Activated B cell treated with CpG ODN at 0.5 μM for 24 hours (primary cell): ENCODE data around the gene TREML1. TPM values are rescaled to one million over a fixed set of nuclear protein-coding genes. Genes with fewer than 3 reads are reported as not detected.

Experiments
- ATAC-seq: fragments of 200-7000 bp; cut with Tn5 transposase; one replicate; pipeline ENCODE4 v1.10.0; 2021; ENCODE audit warnings: low read depth, mild to moderate bottlenecking, moderate library complexity
- CTCF ChIA-PET: fragments of 350-600 bp; sonication (Branson Sonifier 250); formaldehyde crosslinking; loops from one replicate; lab custom pipeline; 2021; ENCODE audit warnings: antibody characterized with exemption; lab: Charles Lee
- POLR2A ChIA-PET: fragments of 350-600 bp; sonication (Branson Sonifier 250); formaldehyde crosslinking; loops from one replicate; lab custom pipeline; 2021; ENCODE audit warnings: antibody characterized with exemption; lab: Charles Lee
- DNase-seq: peaks from one replicate; pipeline ENCODE4 v3.0.0; 2022
- H3K27ac Mint-ChIP-seq: one replicate; pipeline ENCODE4 v1.8.0; 2020; ENCODE audit warnings: mixed read lengths
- H3K27me3 Mint-ChIP-seq: one replicate; pipeline ENCODE4 v1.8.0; 2021; ENCODE audit warnings: mixed read lengths
- H3K36me3 Mint-ChIP-seq: one replicate; pipeline ENCODE4 v1.8.0; 2021; ENCODE audit warnings: low read depth, mixed read lengths
- H3K4me1 Mint-ChIP-seq: one replicate; pipeline ENCODE4 v1.8.0; 2021; ENCODE audit warnings: mixed read lengths
- H3K4me3 Mint-ChIP-seq: one replicate; pipeline ENCODE4 v1.8.0; 2020; ENCODE audit warnings: mild to moderate bottlenecking, mixed read lengths
- H3K9me3 Mint-ChIP-seq: one replicate; pipeline ENCODE4 v1.8.0; 2020; ENCODE audit warnings: mixed read lengths
- CTCF ChIP-seq: fragments of 200-600 bp; IDR thresholded peaks from one replicate; pipeline ENCODE4 v1.8.0; 2022; ENCODE audit warnings: antibody characterized with exemption, mild to moderate bottlenecking
- intact Hi-C: fragments of 100-400 bp; cut with micrococcal nuclease; formaldehyde crosslinking; loops from one replicate; pipeline ENCODE4 v1.15.1; 2024
- total RNA-seq: library from RNA; stranded (reverse); gene quantifications from 2 replicates; pipeline ENCODE4 v1.2.3, GENCODE V29; 2022

Gene TREML1
- total RNA-seq, 1 donor from 2014 or later, result not detected

GRCh38 chr6:41163419-41163717 lies 9.2 kb upstream of the TREML1 start:
- Mint-ChIP-seq H3K9me3 (no peaks in the 10 kb centered on the region), H3K27ac (no peak overlapping the region), H3K27me3 (peaks cover 15% of the 10 kb centered on the region), H3K4me3 (no peak overlapping the region), H3K36me3 (no peaks in the 10 kb centered on the region), H3K4me1 (peaks cover 8% of the 10 kb centered on the region)
- POLR2A ChIA-PET, result no interaction called here
- no peak for DNase-seq
- no peak for TF ChIP-seq CTCF
- intact Hi-C loops, result no loop called here
- CTCF ChIA-PET, result no interaction called here
- ATAC-seq, result no peak

GRCh38 chr6:41162687-41163418 lies 8.7 kb upstream of the TREML1 start, which contains the start of gene TREM2:
TSS of gene TREM2 (minus strand) at chr6:41163116. CDS start at chr6:41163082, 34 bp downstream.
- Mint-ChIP-seq H3K4me1 (peaks cover 8% of the 10 kb centered on the region), H3K27me3 (peaks cover 18% of the 10 kb centered on the region), H3K36me3 (no peaks in the 10 kb centered on the region), H3K27ac (no peak within 1 kb of the TSS), H3K4me3 (no peak within 1 kb of the TSS), H3K9me3 (no peaks in the 10 kb centered on the region)
- intact Hi-C loops, result no loop called here
- POLR2A ChIA-PET, result no interaction called here
- no peak for ATAC-seq
- DNase-seq, result no peak
- no peak for TF ChIP-seq CTCF
- CTCF ChIA-PET, result no interaction called here

GRCh38 chr6:41161851-41162552 lies 7.9 kb upstream of the TREML1 start:
- intact Hi-C loops, result no loop called here
- Mint-ChIP-seq H3K27me3 (peaks cover 17% of the 10 kb centered on the region), H3K9me3 (no peaks in the 10 kb centered on the region), H3K4me3 (no peak overlapping the region), H3K36me3 (no peaks in the 10 kb centered on the region), H3K27ac (no peak overlapping the region), H3K4me1 (peaks cover 8% of the 10 kb centered on the region)
- TF ChIP-seq CTCF, result no peak
- ATAC-seq (no peak), DNase-seq (no peak)
- ChIA-PET POLR2A (no interaction called here), CTCF (interaction anchor here (0.7 kb wide), 1 partner anchor 20 kb away, joined by 3 read pairs; no protein-coding TSS in a partner anchor)

- H3K27ac Mint-ChIP-seq, result no peak overlapping the region
- peaks cover 8% of the 10 kb centered on the region for H3K4me1 Mint-ChIP-seq
- H3K27me3 Mint-ChIP-seq, result peaks cover 14% of the 10 kb centered on the region
- DNase-seq, result no peak
- ChIA-PET POLR2A (no interaction called here), CTCF (interaction anchor here (0.7 kb wide), 1 partner anchor 21 kb away, joined by 3 read pairs; no protein-coding TSS in a partner anchor)
- no peak for TF ChIP-seq CTCF
- no peaks in the 10 kb centered on the region for H3K9me3 Mint-ChIP-seq
- H3K36me3 Mint-ChIP-seq, result no peaks in the 10 kb centered on the region
- intact Hi-C loops, result no loop called here
- no peak overlapping the region for H3K4me3 Mint-ChIP-seq
- ATAC-seq, result no peak
Measured at GRCh38 chr6:41161380-41161779, 7.2 kb upstream of the TREML1 start.

GRCh38 chr6:41160933-41161332 lies 6.8 kb upstream of the TREML1 start:
- peaks cover 14% of the 10 kb centered on the region for H3K27me3 Mint-ChIP-seq
- ChIA-PET CTCF (interaction anchor here (0.7 kb wide), 1 partner anchor 21 kb away, joined by 3 read pairs; no protein-coding TSS in a partner anchor), POLR2A (no interaction called here)
- DNase-seq (no peak), ATAC-seq (no peak)
- no peaks in the 10 kb centered on the region for H3K9me3 Mint-ChIP-seq
- H3K36me3 Mint-ChIP-seq, result no peaks in the 10 kb centered on the region
- H3K4me3 Mint-ChIP-seq, result no peak overlapping the region
- H3K27ac Mint-ChIP-seq, result no peak overlapping the region
- intact Hi-C loops, result no loop called here
- H3K4me1 Mint-ChIP-seq, result peaks cover 8% of the 10 kb centered on the region
- no peak for TF ChIP-seq CTCF
